Hematopoietic multipotent progenitor cell treated with erythropoietin and hydrocortisone succinate and interleukin-3 and kit ligand, for 15 days (in vitro differentiated cells): ENCODE results near the gene FRZB.
"Not testable (repeated sequence)": the region's sequence is repeated elsewhere in the genome, so short reads cannot be mapped to it uniquely, and the experiment has no call there.

Experiments
- DNase-seq: peaks from one replicate; pipeline ENCODE4 v3.0.0-alpha.2; 2015; ENCODE audit warnings: low spot score

FRZB gene

GRCh38 chr2:182890305-182890704 is 23.9 kb upstream of the FRZB start:
- no peak for DNase-seq

- no peak for DNase-seq
These were observed 21.4 kb upstream of the FRZB start for GRCh38 chr2:182887753-182888415.

- no peak for DNase-seq
These were observed 20.7 kb upstream of the FRZB start for GRCh38 chr2:182887093-182887492.

- DNase-seq, result no peak
These were observed 19.3 kb upstream of the FRZB start for GRCh38 chr2:182885771-182886170.

- no peak for DNase-seq
These were observed 17.0 kb upstream of the FRZB start for GRCh38 chr2:182883451-182883850.

DNA sequence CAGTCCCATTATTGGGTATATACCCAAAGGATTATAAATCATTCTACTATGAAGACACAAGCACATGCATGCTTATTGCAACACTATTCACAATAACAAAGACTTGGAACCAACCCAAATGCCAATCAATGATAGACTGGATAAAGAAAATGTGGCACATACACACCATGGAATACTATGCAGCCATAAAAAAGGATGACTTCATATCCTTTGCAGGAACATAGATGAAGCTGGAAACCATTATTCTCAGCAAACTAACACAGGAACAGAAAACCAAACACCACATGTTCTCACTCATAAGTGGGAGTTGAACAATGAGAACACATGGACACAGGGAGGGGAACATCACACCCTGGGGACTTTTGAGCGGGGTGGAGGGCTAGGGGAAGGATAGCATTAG is 13.7 kb upstream of the FRZB start:
- not testable (repeated sequence) for DNase-seq

- not testable (repeated sequence) for DNase-seq
These were observed 10.2 kb upstream of the FRZB start for GRCh38 chr2:182876653-182877052.

DNA sequence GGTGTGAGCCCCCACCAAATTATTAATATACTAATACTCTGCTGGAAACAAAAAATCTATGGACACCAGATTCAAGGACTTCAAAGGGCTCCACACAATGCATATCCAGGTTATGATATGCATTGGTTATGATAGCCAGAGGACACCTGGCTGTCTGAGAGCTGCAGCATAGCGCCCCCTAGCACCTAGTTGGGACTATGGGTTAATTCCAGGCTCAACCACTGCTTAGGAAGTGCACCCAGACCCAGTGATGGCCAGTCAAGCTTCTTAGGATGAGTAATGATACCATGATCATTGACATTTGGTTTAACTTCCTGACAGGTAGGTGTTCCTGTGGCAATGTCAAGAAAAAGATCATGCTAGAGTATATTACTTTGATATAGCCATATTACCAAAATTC is 3.8 kb upstream of the FRZB start:
- no peak for DNase-seq

- DNase-seq, result no peak
These were observed 1.8 kb upstream of the FRZB start for GRCh38 chr2:182868054-182868796.

DNA sequence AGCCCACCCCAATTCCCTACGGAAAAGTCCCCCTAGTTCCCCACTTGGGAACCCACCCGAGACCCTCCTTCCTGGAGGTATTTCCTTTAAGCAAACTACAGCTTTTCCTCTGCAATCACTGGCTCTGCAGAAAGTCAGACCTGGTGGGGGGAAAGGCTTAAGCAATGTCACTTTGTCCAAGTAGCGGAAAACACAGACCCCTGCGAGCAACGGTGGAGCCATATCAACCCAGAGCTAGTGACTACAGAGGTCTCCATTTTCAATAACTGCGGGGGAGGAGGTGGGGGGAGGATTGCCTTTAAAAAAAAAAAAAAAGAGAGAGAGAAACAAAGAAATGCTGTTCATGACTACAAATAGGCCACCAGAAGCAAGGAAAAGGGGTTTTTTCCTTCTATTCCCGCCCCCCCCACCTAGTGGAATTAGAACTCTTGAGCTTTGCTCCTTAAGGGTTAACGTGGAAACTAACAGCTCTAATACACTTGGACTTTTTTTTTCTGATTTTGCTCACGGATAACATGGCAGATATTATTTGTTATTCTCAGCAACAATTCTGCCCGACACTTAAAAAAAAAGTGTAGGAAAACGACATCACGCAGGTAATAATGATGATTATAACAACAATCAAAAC is 1.1 kb upstream of the FRZB start:
- DNase-seq, result no peak

DNA sequence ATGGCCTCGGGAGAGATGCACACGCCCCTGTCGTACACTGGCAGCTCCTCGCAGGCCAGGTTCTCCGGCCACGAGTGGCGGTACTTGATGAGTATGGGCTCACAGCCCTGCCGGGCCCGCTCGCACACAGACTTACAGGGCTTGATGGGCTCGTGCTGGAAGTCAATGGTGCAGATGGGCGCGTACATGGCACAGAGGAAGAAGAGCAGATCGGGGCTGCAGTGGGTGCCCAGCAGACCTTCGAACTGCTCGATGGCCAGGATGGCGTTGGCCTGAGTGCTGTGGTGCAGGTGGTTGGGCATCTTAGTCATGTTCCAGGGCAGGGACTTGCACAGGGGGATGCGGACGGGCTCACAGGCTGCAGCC is 359 bp downstream of the FRZB start:
- no peak for DNase-seq

DNA sequence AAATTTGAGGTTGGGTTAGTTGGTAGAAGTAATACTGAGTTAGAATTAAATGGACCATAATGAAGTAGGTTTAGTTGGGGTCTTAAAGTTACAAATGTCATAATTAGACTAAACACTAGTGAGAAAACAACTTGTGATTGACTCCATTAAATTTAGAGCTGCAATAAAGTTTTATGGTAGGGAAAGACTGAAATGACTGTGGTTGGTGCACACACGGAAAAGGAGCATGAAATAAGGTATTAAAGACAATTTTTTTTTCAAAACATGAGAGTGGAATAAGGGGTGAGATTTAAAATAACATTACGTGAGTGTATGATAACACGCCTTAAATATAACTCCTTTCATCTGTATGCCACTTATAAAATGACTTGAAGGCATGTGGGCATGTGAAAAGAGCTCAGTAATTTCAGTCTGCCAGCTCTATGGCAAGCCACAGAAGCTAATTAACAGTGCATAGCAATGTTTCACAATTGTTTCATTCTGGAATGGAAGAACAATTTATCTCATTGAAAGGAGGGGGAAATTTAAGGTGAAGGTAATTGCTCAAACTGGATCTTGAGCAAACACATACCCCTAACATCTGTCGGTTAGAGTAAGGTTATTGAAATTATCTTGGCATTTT is 1.4 kb downstream of the FRZB start:
- DNase-seq, result no peak

DNA sequence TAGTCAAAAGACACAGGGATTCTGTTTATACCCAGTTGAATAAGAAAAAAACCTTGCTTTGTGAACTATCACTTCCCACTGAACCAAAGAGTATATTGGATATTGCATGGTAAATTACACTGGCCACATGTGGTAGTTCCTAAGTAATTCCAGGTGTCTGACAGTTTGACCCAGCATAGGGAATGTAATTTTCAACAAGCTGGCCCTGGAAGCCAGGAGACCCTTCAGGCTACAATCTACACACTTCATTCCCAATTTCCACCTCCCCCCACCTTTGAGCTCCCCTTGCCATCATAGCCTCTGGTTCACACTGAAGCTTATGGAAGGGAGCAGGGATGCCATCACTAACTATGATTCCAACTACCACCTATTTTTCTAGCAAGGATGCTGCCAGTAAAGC is 2.8 kb downstream of the FRZB start:
- no peak for DNase-seq

DNA sequence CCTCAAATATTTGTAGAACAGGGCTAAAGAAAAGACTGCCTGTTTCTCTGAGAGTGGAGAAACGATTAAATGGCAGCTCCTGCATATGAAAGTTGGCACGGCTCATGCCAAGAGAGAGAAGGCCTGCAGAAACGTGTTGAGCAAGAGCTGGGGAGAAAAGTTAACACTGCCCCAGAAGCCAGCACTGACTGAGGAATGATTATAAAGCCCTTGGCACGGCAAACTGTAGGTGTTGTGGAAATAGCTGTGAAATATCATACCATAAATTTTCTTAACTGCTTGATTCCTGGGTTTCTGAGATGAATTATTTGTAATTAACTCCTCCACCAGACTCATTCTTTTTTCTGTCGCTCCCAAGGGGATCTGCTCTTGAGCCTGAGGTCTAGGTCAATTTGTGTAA is 4.3 kb downstream of the FRZB start:
- no peak for DNase-seq

DNA sequence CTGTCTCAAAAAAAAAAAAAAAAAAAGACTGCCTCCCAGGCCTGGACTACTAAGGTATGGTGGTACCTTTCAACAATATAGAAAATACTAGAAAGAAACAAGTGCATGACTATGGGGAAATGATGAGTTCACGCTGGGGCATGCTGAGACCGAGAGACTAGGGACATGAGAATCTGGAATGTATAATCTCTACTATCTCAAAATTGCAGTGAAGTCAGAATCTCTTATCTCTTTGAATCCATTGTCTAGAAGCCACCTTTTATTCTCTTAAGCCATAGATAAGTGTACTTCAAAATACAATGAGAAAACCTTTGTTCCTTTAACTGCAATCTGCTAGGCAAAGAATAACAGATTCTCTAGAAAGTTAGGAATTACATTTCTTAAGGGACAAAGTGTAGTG is 5.6 kb downstream of the FRZB start:
- DNase-seq, result no peak

DNA sequence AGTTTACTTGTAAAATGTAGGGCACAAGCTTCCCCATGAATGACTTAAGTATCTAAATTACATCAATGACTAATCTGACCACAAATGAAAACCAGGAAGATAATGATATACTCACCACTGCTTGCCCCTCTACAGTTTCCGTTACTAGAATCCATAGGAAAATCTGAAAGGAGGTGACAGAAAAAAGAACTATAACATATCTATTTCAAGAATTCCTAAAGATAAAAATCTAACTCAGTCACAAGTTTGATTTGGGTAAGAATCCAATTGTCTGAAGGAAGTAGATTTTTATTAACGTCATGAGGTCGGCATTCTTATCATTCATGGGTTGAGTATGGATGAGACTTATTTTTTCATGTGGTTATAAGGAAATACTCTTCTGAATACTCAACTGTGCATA is 7.8 kb downstream of the FRZB start:
- DNase-seq, result no peak

- no peak for DNase-seq
These were observed 11.1 kb downstream of the FRZB start for GRCh38 chr2:182855376-182855775.

- DNase-seq, result no peak
These were observed 11.9 kb downstream of the FRZB start for GRCh38 chr2:182854375-182855105.

GRCh38 chr2:182852801-182853200 is 13.6 kb downstream of the FRZB start:
- no peak for DNase-seq

DNA sequence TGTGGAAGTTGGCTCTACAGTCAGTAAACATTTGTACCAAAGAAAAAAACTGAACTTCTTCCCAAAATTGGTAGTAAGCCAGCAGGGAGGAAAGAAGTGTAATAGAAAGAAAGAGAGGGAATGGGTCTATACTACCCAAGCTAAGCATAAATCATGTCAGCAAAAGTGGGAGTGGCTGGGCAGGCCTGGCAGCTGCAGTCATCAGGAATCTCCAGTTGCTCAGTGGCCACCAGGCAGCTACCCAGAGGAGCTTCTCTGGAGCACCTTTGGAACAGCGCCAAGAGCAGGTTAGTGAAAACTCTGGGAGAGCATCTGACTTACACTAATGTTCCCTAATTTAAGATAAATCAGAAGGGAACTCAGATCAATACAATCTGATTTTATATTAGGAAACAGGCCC is 14.3 kb downstream of the FRZB start:
- no peak for DNase-seq

DNA sequence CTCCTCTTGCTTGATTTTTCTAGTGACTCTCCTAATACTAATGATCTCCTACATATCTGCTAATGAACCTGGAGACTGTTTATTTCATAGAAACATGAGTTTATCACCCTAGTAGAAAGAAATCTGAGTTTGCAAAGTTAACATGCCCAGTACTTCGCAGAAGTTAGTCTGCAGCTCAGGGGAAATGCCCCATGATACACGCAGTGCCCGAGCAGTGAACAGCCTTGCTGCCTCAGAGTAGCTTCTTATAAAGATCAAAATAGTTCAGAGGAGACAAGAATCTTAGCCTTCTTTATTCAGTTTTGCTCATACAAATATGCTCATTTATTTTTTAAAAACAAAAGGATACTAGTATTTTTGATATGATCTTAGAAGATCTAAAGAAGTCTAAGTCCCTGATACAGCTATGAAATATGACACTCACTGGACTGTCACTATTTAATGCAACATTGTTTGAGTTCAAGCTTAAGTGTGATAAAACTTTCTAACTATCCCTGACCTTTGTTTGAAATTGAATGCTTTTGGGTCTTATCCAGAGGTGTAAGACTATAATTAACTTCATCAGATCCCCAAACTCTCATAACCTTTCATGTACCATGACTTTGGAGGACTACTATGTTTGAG is 20.5 kb downstream of the FRZB start:
- no peak for DNase-seq

DNA sequence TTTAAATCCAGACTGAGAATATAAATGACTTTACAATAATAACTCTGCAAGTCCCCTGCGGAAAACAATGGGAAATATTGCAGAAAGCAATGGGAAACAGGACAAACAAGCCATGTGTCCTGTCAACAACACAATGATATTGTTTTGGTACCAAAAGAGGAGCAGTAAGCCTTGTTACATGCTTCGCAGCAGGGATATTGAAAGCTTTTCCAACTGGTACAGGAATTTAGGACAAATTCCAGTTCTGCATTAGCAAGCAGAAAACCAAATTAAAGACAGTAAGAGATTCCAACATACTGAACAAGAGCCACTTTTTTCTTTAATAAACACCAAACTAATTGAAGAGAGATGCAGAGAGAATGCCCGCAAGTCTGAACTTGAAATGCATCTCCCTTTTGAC is 30.0 kb downstream of the FRZB start:
- DNase-seq, result no peak
